Activated naive CD8-positive, alpha-beta T cell treated with anti-CD3 and anti-CD28 coated beads for 36 hours (primary cell): ENCODE results near the gene GRIA2. TPM values are rescaled to one million over a fixed set of nuclear protein-coding genes. Genes with fewer than 3 reads are reported as not detected.

Experiments used
- DNase-seq: peaks from one replicate; pipeline ENCODE4 v3.0.0; 2021
- H3K27ac Mint-ChIP-seq: one replicate; pipeline ENCODE4 v1.8.0; 2022; ENCODE audit warnings: mild to moderate bottlenecking, moderate library complexity, mixed read lengths
- H3K27me3 Mint-ChIP-seq: one replicate; pipeline ENCODE4 v1.8.0; 2022; ENCODE audit warnings: mild to moderate bottlenecking, mixed read lengths
- H3K36me3 Mint-ChIP-seq: one replicate; pipeline ENCODE4 v1.8.0; 2021; ENCODE audit warnings: mild to moderate bottlenecking, mixed read lengths
- H3K4me1 Mint-ChIP-seq: one replicate; pipeline ENCODE4 v1.8.0; 2021; ENCODE audit warnings: mixed read lengths
- H3K4me3 Mint-ChIP-seq: one replicate; pipeline ENCODE4 v1.8.0; 2022; ENCODE audit warnings: mild to moderate bottlenecking, moderate library complexity, mixed read lengths
- H3K9me3 Mint-ChIP-seq: one replicate; pipeline ENCODE4 v1.8.0; 2022; ENCODE audit warnings: mixed read lengths
- total RNA-seq, 2 experiments: library from RNA; stranded (reverse); gene quantifications; one replicate each; pipeline ENCODE4 v1.2.3, GENCODE V29; 2021

The GRIA2 gene
- total RNA-seq, 2 experiments from 2014 or later: not detected

- Mint-ChIP-seq H3K4me3 (no peak overlapping the region), H3K4me1 (no peaks in the 10 kb centered on the region), H3K36me3 (no peaks in the 10 kb centered on the region), H3K27me3 (no peaks in the 10 kb centered on the region), H3K27ac (no peak overlapping the region), H3K9me3 (peaks cover 4% of the 10 kb centered on the region)
- no peak for DNase-seq
These were observed 169.2 kb downstream of the GRIA2 start for GRCh38 chr4:157389741-157390140.

- no peaks in the 10 kb centered on the region for H3K27me3 Mint-ChIP-seq
- H3K4me3 Mint-ChIP-seq: no peak overlapping the region
- no peaks in the 10 kb centered on the region for H3K4me1 Mint-ChIP-seq
- no peak for DNase-seq
- no peaks in the 10 kb centered on the region for H3K36me3 Mint-ChIP-seq
- H3K9me3 Mint-ChIP-seq: no peaks in the 10 kb centered on the region
- H3K27ac Mint-ChIP-seq: no peak overlapping the region
These were observed 184.5 kb downstream of the GRIA2 start for GRCh38 chr4:157405070-157405469.

Other genes starting within 250 kb of the GRIA2 start
- not detected for gene PDGFC, start 248.9 kb upstream of the GRIA2 start, total RNA-seq
- not detected for gene GLRB, start 144.6 kb upstream of the GRIA2 start, total RNA-seq